Caco-2 (cell line): ENCODE data around the gene TMEM258. TPM values are rescaled to one million over a fixed set of nuclear protein-coding genes. Genes with fewer than 3 reads are reported as not detected.

Source experiments
- BruUV-seq: library from RNA; stranded (reverse); fragments of 400-500 nt; replicated peaks from 2 replicates; lab custom pipeline; 2021; lab: Mats Ljungman, UMichigan
- CTCF ChIA-PET: fragments of 300-600 bp; sonication (Branson Sonifier 250); formaldehyde crosslinking; loops from one replicate; lab custom pipeline; 2022; ENCODE audit warnings: antibody characterized with exemption; lab: Charles Lee
- POLR2A ChIA-PET: fragments of 300-600 bp; sonication (Branson Sonifier 250); formaldehyde crosslinking; loops from one replicate; lab custom pipeline; 2022; ENCODE audit warnings: antibody characterized with exemption; lab: Charles Lee
- DNase-seq, 2 experiments: peaks; one replicate each; pipeline versions ENCODE4 v3.0.0 to v3.0.0-alpha.2; 2020 to 2022
- H3K27me3 ChIP-seq: replicated peaks from 2 replicates; pipeline ENCODE4 v1.6.0; 2011; ENCODE audit warnings: low read length; ENCODE audit not compliant: control insufficient read depth, insufficient read depth
- H3K36me3 ChIP-seq: 2 replicates; pipeline ENCODE4 v1.5.1; 2011; ENCODE audit warnings: low read length; ENCODE audit not compliant: control insufficient read depth, insufficient read depth
- H3K4me1 ChIP-seq: fragments of 250-450 bp; sonication (Bioruptor Pico); 2 replicates; pipeline ENCODE4 v1.5.1; 2020; ENCODE audit warnings: mild to moderate bottlenecking
- H3K4me3 ChIP-seq: 2 replicates; pipeline ENCODE4 v1.5.1; 2011; ENCODE audit warnings: low read depth, mild to moderate bottlenecking, control low read depth, low read length
- H3K9me3 ChIP-seq: fragments of 250-450 bp; sonication (Bioruptor Pico); 2 replicates; pipeline ENCODE4 v1.5.1; 2020; ENCODE audit warnings: mild to moderate bottlenecking, moderate library complexity
- H3K27ac Mint-ChIP-seq: one replicate; pipeline ENCODE4 v1.8.0; 2022; ENCODE audit warnings: mixed read lengths; ENCODE audit not compliant: unreplicated experiment
- H3K27me3 Mint-ChIP-seq: one replicate; pipeline ENCODE4 v1.8.0; 2022; ENCODE audit warnings: mixed read lengths; ENCODE audit not compliant: insufficient read depth, unreplicated experiment
- H3K36me3 Mint-ChIP-seq: one replicate; pipeline ENCODE4 v1.8.0; 2022; ENCODE audit warnings: mild to moderate bottlenecking, mixed read lengths; ENCODE audit not compliant: insufficient read depth, unreplicated experiment
- H3K4me1 Mint-ChIP-seq: one replicate; pipeline ENCODE4 v1.8.0; 2022; ENCODE audit warnings: low read depth, mixed read lengths; ENCODE audit not compliant: unreplicated experiment
- H3K4me3 Mint-ChIP-seq: one replicate; pipeline ENCODE4 v1.8.0; 2022; ENCODE audit warnings: mild to moderate bottlenecking, moderate library complexity, mixed read lengths; ENCODE audit not compliant: unreplicated experiment
- H3K9me3 Mint-ChIP-seq: one replicate; pipeline ENCODE4 v1.8.0; 2022; ENCODE audit warnings: mixed read lengths; ENCODE audit not compliant: unreplicated experiment
- intact Hi-C: fragments of 100-400 bp; cut with micrococcal nuclease; formaldehyde crosslinking; loops from one replicate; pipeline ENCODE4 v1.10.0; 2022; ENCODE audit not compliant: unreplicated experiment
- total RNA-seq: library from RNA; stranded (reverse); gene quantifications from 2 replicates; pipeline ENCODE4 v1.2.3, GENCODE V29; 2022
- TF ChIP-seq, protein P1 (sequence below), 2 experiments: fragments of 200-600 bp in 1 of 2; IDR thresholded peaks; 1 replicate in 1 of 2; 2 replicates in 1 of 2; pipeline versions ENCODE4 v1.5.1 to v1.8.0; 2011 to 2022; ENCODE audit warnings: antibody characterized with exemption in 1 of 2, control low read depth in 1 of 2, inconsistent platforms in 1 of 2, low read depth in 1 of 2, low read length in 1 of 2, mild to moderate bottlenecking in 1 of 2, moderate library complexity in 1 of 2; ENCODE audit not compliant: insufficient read depth in 1 of 2, severe bottlenecking in 1 of 2, unreplicated experiment in 1 of 2

The TMEM258 gene
- total RNA-seq, 1 experiment from 2014 or later, result 197 TPM

DNA sequence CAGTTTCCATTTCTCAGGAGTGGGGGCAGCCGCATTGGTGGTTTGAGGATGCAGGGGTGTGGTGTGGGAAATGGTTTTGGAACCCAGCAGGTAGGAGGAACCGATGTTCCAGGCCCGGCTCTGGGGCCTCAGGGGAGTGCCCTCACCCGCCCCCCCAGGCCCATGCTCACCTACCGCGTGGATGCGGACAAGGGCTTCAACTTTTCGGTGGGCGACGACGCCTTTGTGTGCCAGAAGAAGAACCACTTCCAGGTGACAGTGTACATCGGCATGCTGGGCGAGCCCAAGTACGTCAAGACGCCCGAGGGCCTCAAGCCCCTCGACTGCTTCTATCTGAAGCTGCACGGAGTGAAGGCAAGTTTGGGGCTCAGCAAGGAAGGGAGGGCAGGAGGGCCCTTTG lies 18.6 kb downstream of the TMEM258 start:
- intact Hi-C loops, result no loop called here
- CTCF ChIA-PET, result no interaction called here
- DNase-seq, result no peak
- Histone ChIP-seq H3K4me3 (no peak overlapping the region), H3K27me3 (no peaks in the 10 kb centered on the region), H3K4me1 (peaks cover 33% of the 10 kb centered on the region), H3K36me3 (peaks cover 6% of the 10 kb centered on the region), H3K9me3 (no peaks in the 10 kb centered on the region)
- POLR2A ChIA-PET, result no interaction called here
- Mint-ChIP-seq H3K4me3 (no peak overlapping the region), H3K9me3 (no peaks in the 10 kb centered on the region), H3K27me3 (no peaks in the 10 kb centered on the region), H3K27ac (no peak overlapping the region), H3K4me1 (peaks cover 7% of the 10 kb centered on the region), H3K36me3 (peaks cover 83% of the 10 kb centered on the region)
- no TSS peak for BruUV-seq
- TF ChIP-seq, protein P1, sequence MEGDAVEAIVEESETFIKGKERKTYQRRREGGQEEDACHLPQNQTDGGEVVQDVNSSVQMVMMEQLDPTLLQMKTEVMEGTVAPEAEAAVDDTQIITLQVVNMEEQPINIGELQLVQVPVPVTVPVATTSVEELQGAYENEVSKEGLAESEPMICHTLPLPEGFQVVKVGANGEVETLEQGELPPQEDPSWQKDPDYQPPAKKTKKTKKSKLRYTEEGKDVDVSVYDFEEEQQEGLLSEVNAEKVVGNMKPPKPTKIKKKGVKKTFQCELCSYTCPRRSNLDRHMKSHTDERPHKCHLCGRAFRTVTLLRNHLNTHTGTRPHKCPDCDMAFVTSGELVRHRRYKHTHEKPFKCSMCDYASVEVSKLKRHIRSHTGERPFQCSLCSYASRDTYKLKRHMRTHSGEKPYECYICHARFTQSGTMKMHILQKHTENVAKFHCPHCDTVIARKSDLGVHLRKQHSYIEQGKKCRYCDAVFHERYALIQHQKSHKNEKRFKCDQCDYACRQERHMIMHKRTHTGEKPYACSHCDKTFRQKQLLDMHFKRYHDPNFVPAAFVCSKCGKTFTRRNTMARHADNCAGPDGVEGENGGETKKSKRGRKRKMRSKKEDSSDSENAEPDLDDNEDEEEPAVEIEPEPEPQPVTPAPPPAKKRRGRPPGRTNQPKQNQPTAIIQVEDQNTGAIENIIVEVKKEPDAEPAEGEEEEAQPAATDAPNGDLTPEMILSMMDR (IDR thresholded peaks at IDR 0.05; ENCODE audit: insufficient read depth in 1 of 2, low read depth in 1 of 2, low read length in 1 of 2, severe bottlenecking in 1 of 2, unreplicated experiment in 1 of 2), result no peak

DNA sequence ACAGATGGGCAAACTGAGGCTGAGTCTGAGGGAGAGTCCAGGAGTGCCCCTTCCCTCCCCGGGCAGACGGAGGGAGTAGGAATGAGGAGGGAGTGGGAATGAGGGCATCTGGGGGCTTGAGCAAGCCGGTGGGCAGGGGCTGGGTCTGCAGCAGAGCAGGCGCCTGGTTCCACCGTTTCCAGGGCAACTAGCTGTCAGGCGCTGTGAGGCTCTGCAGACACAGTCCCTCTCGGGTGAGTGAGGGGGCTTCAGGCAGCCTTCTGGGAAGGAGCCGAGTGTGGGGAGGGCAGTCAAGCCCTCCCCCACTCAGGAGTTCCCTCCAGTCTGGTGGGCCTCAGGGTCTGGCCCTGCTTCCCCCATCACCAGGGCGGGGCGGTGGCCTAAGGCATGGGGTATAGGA lies 19.0 kb downstream of the TMEM258 start:
- POLR2A ChIA-PET, result no interaction called here
- H3K4me3 ChIP-seq, result no peak overlapping the region
- H3K36me3 ChIP-seq, result peaks cover 6% of the 10 kb centered on the region
- Mint-ChIP-seq H3K4me3 (no peak overlapping the region), H3K27me3 (no peaks in the 10 kb centered on the region), H3K36me3 (peaks cover 83% of the 10 kb centered on the region), H3K9me3 (no peaks in the 10 kb centered on the region), H3K27ac (no peak overlapping the region), H3K4me1 (peaks cover 9% of the 10 kb centered on the region)
- H3K9me3 ChIP-seq, result no peaks in the 10 kb centered on the region
- intact Hi-C loops, result no loop called here
- no peaks in the 10 kb centered on the region for H3K27me3 ChIP-seq
- no TSS peak for BruUV-seq
- CTCF ChIA-PET, result no interaction called here
- TF ChIP-seq, protein P1 (IDR thresholded peaks at IDR 0.05; ENCODE audit: insufficient read depth in 1 of 2, low read depth in 1 of 2, low read length in 1 of 2, severe bottlenecking in 1 of 2, unreplicated experiment in 1 of 2), result no peak
- DNase-seq, result no peak
- H3K4me1 ChIP-seq, result peaks cover 38% of the 10 kb centered on the region

DNA sequence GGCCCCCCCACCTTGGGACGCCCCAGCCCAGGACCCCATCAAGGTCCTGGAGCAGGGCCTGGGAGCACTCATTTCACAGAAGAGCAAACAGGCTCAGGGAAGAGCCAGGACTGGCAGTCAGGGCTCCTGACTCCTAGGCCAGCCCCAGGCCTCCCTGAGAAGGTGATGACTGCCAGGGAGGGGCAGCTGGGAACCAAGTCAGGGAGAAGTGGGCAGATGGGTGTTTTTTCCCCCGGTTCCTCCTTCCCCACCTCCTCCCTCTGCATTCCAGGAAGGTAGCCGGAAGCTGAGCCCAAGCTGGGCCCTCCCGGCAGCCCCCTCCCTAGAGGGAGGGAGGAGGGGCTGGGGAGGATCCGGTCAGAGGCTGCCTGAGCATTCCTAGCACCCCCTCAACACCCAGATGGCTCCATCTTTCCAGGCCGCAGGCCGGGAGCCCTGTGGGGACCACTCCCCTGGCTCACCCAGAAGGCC lies 20.4 kb downstream of the TMEM258 start:
- TF ChIP-seq, protein P1 (IDR thresholded peaks at IDR 0.05; ENCODE audit: insufficient read depth in 1 of 2, low read depth in 1 of 2, low read length in 1 of 2, severe bottlenecking in 1 of 2, unreplicated experiment in 1 of 2), result no peak
- no peaks in the 10 kb centered on the region for H3K9me3 Mint-ChIP-seq

More for the DNA sequence above, 20.4 kb downstream of the TMEM258 start:
- peak overlapping the region; percentile 79 for H3K27ac Mint-ChIP-seq
- CTCF ChIA-PET, result interaction anchor here (1.1 kb wide), 1 partner anchor 24 kb away, joined by 5 read pairs; no protein-coding TSS in a partner anchor
- POLR2A ChIA-PET, result no interaction called here
- no peaks in the 10 kb centered on the region for H3K27me3 Mint-ChIP-seq
- Histone ChIP-seq H3K4me1 (peaks cover 48% of the 10 kb centered on the region), H3K36me3 (peaks cover 4% of the 10 kb centered on the region), H3K27me3 (no peaks in the 10 kb centered on the region), H3K4me3 (no peak overlapping the region), H3K9me3 (no peaks in the 10 kb centered on the region)
- peaks cover 85% of the 10 kb centered on the region for H3K36me3 Mint-ChIP-seq
- H3K4me3 Mint-ChIP-seq, result no peak overlapping the region
- H3K4me1 Mint-ChIP-seq, result peaks cover 21% of the 10 kb centered on the region
- BruUV-seq, result no TSS peak
- intact Hi-C loops, result no loop called here
- DNase-seq, result no peak
